HEK293T (cell line): Measurements from ENCODE around the gene PKP3.

Experiments used
- ARNT ChIP-seq: fragments of 450-650 bp; IDR thresholded peaks from 2 replicates; pipeline ENCODE4 v1.6.1; 2017; ENCODE audit warnings: mild to moderate bottlenecking
- BHLHE40 ChIP-seq: fragments of 450-650 bp; IDR thresholded peaks from 2 replicates; pipeline ENCODE4 v1.6.1; 2016; ENCODE audit warnings: mild to moderate bottlenecking, moderate library complexity, borderline replicate concordance
- ELF4 ChIP-seq: fragments of 450-650 bp; IDR thresholded peaks from 2 replicates; pipeline ENCODE4 v1.6.1; 2017; ENCODE audit warnings: antibody characterized with exemption
- FOXA1 ChIP-seq: fragments of 450-650 bp; IDR thresholded peaks from 2 replicates; pipeline ENCODE4 v1.6.1; 2016; ENCODE audit warnings: mild to moderate bottlenecking
- FOXK2 ChIP-seq: fragments of 450-650 bp; IDR thresholded peaks from 2 replicates; pipeline ENCODE4 v1.6.1; 2016; ENCODE audit warnings: mild to moderate bottlenecking
- FOXM1 ChIP-seq: fragments of 450-650 bp; IDR thresholded peaks from 2 replicates; pipeline ENCODE4 v1.6.1; 2017; ENCODE audit warnings: mild to moderate bottlenecking, borderline replicate concordance
- HDGF ChIP-seq: fragments of 450-650 bp; IDR thresholded peaks from 2 replicates; pipeline ENCODE4 v1.6.1; 2017; ENCODE audit warnings: antibody characterized with exemption, borderline replicate concordance
- L3MBTL2 ChIP-seq: fragments of 450-650 bp; conservative IDR thresholded peaks from 2 replicates; pipeline ENCODE4 v1.6.1; 2016; ENCODE audit warnings: mild to moderate bottlenecking
- LEF1 ChIP-seq: fragments of 450-650 bp; IDR thresholded peaks from 2 replicates; pipeline ENCODE4 v1.6.1; 2017; ENCODE audit warnings: mild to moderate bottlenecking, borderline replicate concordance
- NFRKB ChIP-seq: fragments of 450-650 bp; IDR thresholded peaks from 2 replicates; pipeline ENCODE4 v1.6.1; 2016; ENCODE audit warnings: mild to moderate bottlenecking, moderate library complexity
- PKNOX1 ChIP-seq: fragments of 450-650 bp; IDR thresholded peaks from 2 replicates; pipeline ENCODE4 v1.6.1; 2016
- SP1 ChIP-seq: fragments of 450-650 bp; IDR thresholded peaks from 2 replicates; pipeline ENCODE4 v1.6.1; 2017
- SUZ12 ChIP-seq: fragments of 450-650 bp; IDR thresholded peaks from 2 replicates; pipeline ENCODE4 v1.6.1; 2016; ENCODE audit warnings: mild to moderate bottlenecking
- ZNF384 ChIP-seq: fragments of 450-650 bp; IDR thresholded peaks from 2 replicates; pipeline ENCODE4 v1.6.1; 2016

- TF ChIP-seq FOXM1 (no peak), NFRKB (no peak), ZNF384 (no peak), PKNOX1 (no peak), FOXA1 (no peak), SP1 (no peak), HDGF (no peak), BHLHE40 (no peak), L3MBTL2 (no peak), FOXK2 (no peak), SUZ12 (no peak), ARNT (no peak), ELF4 (no peak), LEF1 (no peak)
These were observed 47.6 kb downstream of the PKP3 start, which contains the start of gene ANO9 for GRCh38 chr11:441418-442274.
